ENCODE data around the gene BOK. TPM values are rescaled to one million over a fixed set of nuclear protein-coding genes. Genes with fewer than 3 reads are reported as not detected.

BOK gene
- total and polyA plus RNA-seq, 10 of the 15 experiments (the other 5 are each of a cell fraction or from before 2014, with no cell fraction given): 0.04 to 0.15 (median 0.12) TPM; not detected in 7

GRCh38 chr2:241554610-241555322 lies 3.8 kb upstream of the BOK start:
- intact Hi-C loops (cut with micrococcal nuclease; ENCODE audit: unreplicated experiment) (no loop called here), in situ Hi-C loops (cut with MboI) (no loop called here)
- no peak overlapping the region for H3K9ac ChIP-seq (ENCODE audit: control insufficient read depth, insufficient read depth, low read length)
- H3K4me3 ChIP-seq: no peak overlapping the region
- ChIA-PET CTCF (no interaction called here), SMC1A (ENCODE audit: uncharacterized antibody, unreplicated experiment) (interaction anchor here (1.0 kb wide), 1 partner anchor 17 kb away, joined by 3 read pairs; no protein-coding TSS in a partner anchor), POLR2A (no interaction called here), RAD21 (ENCODE audit: unreplicated experiment) (no interaction called here)
- ATAC-seq (no peak), DNase-seq (ENCODE audit: low read depth, low spot score) (no peak), FAIRE-seq (no peak)
- H3K4me1 ChIP-seq (ENCODE audit: control insufficient read depth, insufficient read depth, low read length): no peaks in the 10 kb centered on the region
- no peak overlapping the region for H2AFZ ChIP-seq (ENCODE audit: control insufficient read depth, low read depth, low read length)
- H3K4me2 ChIP-seq (ENCODE audit: control insufficient read depth, insufficient read depth): no peak overlapping the region
- BruUV-seq (replicated peaks): no TSS peak
- H3K27me3 ChIP-seq (replicated peaks in 1 of 2; ENCODE audit: control insufficient read depth in 2 of 2, insufficient read depth in 2 of 2, low read length in 1 of 2): no peaks in the 10 kb centered on the region; a peak in 2 of 4 replicates
- H3K79me2 ChIP-seq (ENCODE audit: control insufficient read depth, insufficient read depth, low read length): no peaks in the 10 kb centered on the region
- no peak overlapping the region for H3K27ac ChIP-seq (ENCODE audit: control insufficient read depth, insufficient read depth)
- WGBS (ENCODE audit: insufficient coverage, insufficient replicate concordance, low lambda C conversion rate, missing lambda C conversion rate): 40% methylated on average over 7 of the region's 7 CpGs
- no peaks in the 10 kb centered on the region for H3K36me3 ChIP-seq (ENCODE audit: control insufficient read depth in 2 of 2, insufficient read depth in 2 of 2, low read length in 1 of 2)
- no peaks in the 10 kb centered on the region; the same call in 2 of the 3 replicates for H3K9me3 ChIP-seq (replicated peaks; ENCODE audit: control insufficient read depth, insufficient read depth, low read length)
- H4K20me1 ChIP-seq (ENCODE audit: control insufficient read depth, insufficient read depth): no peaks in the 10 kb centered on the region
- TF ChIP-seq, protein P1, sequence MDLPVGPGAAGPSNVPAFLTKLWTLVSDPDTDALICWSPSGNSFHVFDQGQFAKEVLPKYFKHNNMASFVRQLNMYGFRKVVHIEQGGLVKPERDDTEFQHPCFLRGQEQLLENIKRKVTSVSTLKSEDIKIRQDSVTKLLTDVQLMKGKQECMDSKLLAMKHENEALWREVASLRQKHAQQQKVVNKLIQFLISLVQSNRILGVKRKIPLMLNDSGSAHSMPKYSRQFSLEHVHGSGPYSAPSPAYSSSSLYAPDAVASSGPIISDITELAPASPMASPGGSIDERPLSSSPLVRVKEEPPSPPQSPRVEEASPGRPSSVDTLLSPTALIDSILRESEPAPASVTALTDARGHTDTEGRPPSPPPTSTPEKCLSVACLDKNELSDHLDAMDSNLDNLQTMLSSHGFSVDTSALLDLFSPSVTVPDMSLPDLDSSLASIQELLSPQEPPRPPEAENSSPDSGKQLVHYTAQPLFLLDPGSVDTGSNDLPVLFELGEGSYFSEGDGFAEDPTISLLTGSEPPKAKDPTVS (IDR thresholded peaks at IDR 0.05; ENCODE audit: low read depth, low read length): no peak
- TF ChIP-seq SREBF2 (IDR thresholded peaks at IDR 0.05; ENCODE audit: low read length) (no peak), PAX5 (IDR thresholded peaks at IDR 0.05; ENCODE audit: borderline replicate concordance, low read depth, low read length) (no peak), NFYB (IDR thresholded peaks at IDR 0.05; ENCODE audit: insufficient read depth, low read depth, low read length) (no peak), ZNF622 (IDR thresholded peaks at IDR 0.05) (no peak), RUNX3 (IDR thresholded peaks at IDR 0.05; ENCODE audit: low read length) (no peak), NRF1 (conservative IDR thresholded peaks at IDR 0.05; ENCODE audit: low read depth, low read length) (no peak), PAX8 (IDR thresholded peaks at IDR 0.05) (no peak), HDAC6 (IDR thresholded peaks at IDR 0.05; ENCODE audit: unreplicated experiment) (no peak), CTCF (IDR thresholded peaks at IDR 0.05 in 2 of 3, conservative IDR thresholded peaks at IDR 0.05 in 1 of 3; ENCODE audit: control insufficient read depth in 2 of 3, extremely low read depth in 1 of 3, insufficient read depth in 1 of 3, low read depth in 3 of 3, low read length in 3 of 3) (no peak)
- TF ChIP-seq, protein P2, sequence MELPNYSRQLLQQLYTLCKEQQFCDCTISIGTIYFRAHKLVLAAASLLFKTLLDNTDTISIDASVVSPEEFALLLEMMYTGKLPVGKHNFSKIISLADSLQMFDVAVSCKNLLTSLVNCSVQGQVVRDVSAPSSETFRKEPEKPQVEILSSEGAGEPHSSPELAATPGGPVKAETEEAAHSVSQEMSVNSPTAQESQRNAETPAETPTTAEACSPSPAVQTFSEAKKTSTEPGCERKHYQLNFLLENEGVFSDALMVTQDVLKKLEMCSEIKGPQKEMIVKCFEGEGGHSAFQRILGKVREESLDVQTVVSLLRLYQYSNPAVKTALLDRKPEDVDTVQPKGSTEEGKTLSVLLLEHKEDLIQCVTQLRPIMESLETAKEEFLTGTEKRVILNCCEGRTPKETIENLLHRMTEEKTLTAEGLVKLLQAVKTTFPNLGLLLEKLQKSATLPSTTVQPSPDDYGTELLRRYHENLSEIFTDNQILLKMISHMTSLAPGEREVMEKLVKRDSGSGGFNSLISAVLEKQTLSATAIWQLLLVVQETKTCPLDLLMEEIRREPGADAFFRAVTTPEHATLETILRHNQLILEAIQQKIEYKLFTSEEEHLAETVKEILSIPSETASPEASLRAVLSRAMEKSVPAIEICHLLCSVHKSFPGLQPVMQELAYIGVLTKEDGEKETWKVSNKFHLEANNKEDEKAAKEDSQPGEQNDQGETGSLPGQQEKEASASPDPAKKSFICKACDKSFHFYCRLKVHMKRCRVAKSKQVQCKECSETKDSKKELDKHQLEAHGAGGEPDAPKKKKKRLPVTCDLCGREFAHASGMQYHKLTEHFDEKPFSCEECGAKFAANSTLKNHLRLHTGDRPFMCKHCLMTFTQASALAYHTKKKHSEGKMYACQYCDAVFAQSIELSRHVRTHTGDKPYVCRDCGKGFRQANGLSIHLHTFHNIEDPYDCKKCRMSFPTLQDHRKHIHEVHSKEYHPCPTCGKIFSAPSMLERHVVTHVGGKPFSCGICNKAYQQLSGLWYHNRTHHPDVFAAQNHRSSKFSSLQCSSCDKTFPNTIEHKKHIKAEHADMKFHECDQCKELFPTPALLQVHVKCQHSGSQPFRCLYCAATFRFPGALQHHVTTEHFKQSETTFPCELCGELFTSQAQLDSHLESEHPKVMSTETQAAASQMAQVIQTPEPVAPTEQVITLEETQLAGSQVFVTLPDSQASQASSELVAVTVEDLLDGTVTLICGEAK (IDR thresholded peaks at IDR 0.05; ENCODE audit: borderline replicate concordance): no peak
- TF ChIP-seq, protein P3, sequence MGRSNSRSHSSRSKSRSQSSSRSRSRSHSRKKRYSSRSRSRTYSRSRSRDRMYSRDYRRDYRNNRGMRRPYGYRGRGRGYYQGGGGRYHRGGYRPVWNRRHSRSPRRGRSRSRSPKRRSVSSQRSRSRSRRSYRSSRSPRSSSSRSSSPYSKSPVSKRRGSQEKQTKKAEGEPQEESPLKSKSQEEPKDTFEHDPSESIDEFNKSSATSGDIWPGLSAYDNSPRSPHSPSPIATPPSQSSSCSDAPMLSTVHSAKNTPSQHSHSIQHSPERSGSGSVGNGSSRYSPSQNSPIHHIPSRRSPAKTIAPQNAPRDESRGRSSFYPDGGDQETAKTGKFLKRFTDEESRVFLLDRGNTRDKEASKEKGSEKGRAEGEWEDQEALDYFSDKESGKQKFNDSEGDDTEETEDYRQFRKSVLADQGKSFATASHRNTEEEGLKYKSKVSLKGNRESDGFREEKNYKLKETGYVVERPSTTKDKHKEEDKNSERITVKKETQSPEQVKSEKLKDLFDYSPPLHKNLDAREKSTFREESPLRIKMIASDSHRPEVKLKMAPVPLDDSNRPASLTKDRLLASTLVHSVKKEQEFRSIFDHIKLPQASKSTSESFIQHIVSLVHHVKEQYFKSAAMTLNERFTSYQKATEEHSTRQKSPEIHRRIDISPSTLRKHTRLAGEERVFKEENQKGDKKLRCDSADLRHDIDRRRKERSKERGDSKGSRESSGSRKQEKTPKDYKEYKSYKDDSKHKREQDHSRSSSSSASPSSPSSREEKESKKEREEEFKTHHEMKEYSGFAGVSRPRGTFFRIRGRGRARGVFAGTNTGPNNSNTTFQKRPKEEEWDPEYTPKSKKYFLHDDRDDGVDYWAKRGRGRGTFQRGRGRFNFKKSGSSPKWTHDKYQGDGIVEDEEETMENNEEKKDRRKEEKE (IDR thresholded peaks at IDR 0.05): no peak

Data from GM12878 (cell line).